HEK293 (cell line): ENCODE data around the gene FASTK.

Experiments
- CTCF ChIP-seq: fragments of 450-650 bp; formaldehyde crosslinking; IDR thresholded peaks from 2 replicates; pipeline ENCODE4 v1.5.1; 2016; ENCODE audit warnings: missing biosample characterization, missing genetic modification characterization
- HOXA7 ChIP-seq: sonication (generic); formaldehyde crosslinking; IDR thresholded peaks from 2 replicates; pipeline ENCODE4 v1.8.1; 2022; ENCODE audit warnings: missing genetic modification reagents, borderline replicate concordance
- PRDM1 ChIP-seq: fragments of 450-650 bp; formaldehyde crosslinking; IDR thresholded peaks from 2 replicates; pipeline ENCODE4; 2016; ENCODE audit warnings: missing biosample characterization, missing genetic modification characterization
- PRDM10 ChIP-seq: fragments of 450-650 bp; formaldehyde crosslinking; IDR thresholded peaks from 2 replicates; pipeline ENCODE4 v1.5.1; 2016; ENCODE audit warnings: missing biosample characterization, missing genetic modification characterization
- REST ChIP-seq: fragments of 450-650 bp; formaldehyde crosslinking; IDR thresholded peaks from 2 replicates; pipeline ENCODE4 v1.5.1; 2016; ENCODE audit warnings: missing biosample characterization, missing genetic modification characterization
- SETDB1 ChIP-seq: IDR thresholded peaks from one replicate; pipeline ENCODE4 v1.6.1; 2017; ENCODE audit warnings: mild to moderate bottlenecking, low read length, moderate library complexity, mixed read lengths; ENCODE audit not compliant: insufficient read length
- ZBTB44 ChIP-seq: fragments of 450-650 bp; IDR thresholded peaks from 2 replicates; pipeline ENCODE4 v1.5.1; 2018; ENCODE audit warnings: missing biosample characterization, mild to moderate bottlenecking, missing genetic modification characterization
- ZNF211 ChIP-seq: fragments of 450-650 bp; formaldehyde crosslinking; IDR thresholded peaks from 2 replicates; pipeline ENCODE4 v1.5.1; 2016; ENCODE audit warnings: low read depth, missing biosample characterization, missing genetic modification characterization
- ZNF24 ChIP-seq: fragments of 450-650 bp; formaldehyde crosslinking; IDR thresholded peaks from 2 replicates; pipeline ENCODE4 v1.5.1; 2016; ENCODE audit warnings: missing biosample characterization, missing genetic modification characterization
- ZNF48 ChIP-seq: fragments of 450-650 bp; formaldehyde crosslinking; IDR thresholded peaks from 2 replicates; pipeline ENCODE4 v1.5.1; 2016; ENCODE audit warnings: missing biosample characterization, missing genetic modification characterization
- ZNF529 ChIP-seq: fragments of 450-650 bp; formaldehyde crosslinking; IDR thresholded peaks from 2 replicates; pipeline ENCODE4 v1.5.1; 2017; ENCODE audit warnings: missing genetic modification characterization, missing biosample characterization; ENCODE audit not compliant: insufficient replicate concordance
- ZNF561 ChIP-seq: fragments of 450-650 bp; IDR thresholded peaks from 2 replicates; pipeline ENCODE4 v1.5.1; 2018; ENCODE audit warnings: missing biosample characterization, missing genetic modification characterization, borderline replicate concordance
- ZNF707 ChIP-seq: fragments of 450-650 bp; formaldehyde crosslinking; IDR thresholded peaks from 2 replicates; pipeline ENCODE4 v1.5.1; 2016; ENCODE audit warnings: missing biosample characterization, missing genetic modification characterization
- ZNF768 ChIP-seq: fragments of 450-650 bp; formaldehyde crosslinking; IDR thresholded peaks from 2 replicates; pipeline ENCODE4 v1.5.1; 2018; ENCODE audit warnings: missing biosample characterization, mild to moderate bottlenecking, missing genetic modification characterization

GRCh38 chr7:151035026-151035717, 45.4 kb downstream of the FASTK start:
- no peak for TF ChIP-seq REST
- TF ChIP-seq ZNF561 (tag by site-specific recombination): no peak
- TF ChIP-seq CTCF: no peak
- TF ChIP-seq ZBTB44 (tag by site-specific recombination): no peak
- no peak for TF ChIP-seq SETDB1
- no peak for TF ChIP-seq ZNF529 (tag by site-specific recombination)
- TF ChIP-seq ZNF24 (tag by site-specific recombination): no peak
- TF ChIP-seq ZNF48 (tag by site-specific recombination): no peak
- TF ChIP-seq ZNF707 (tag by site-specific recombination): no peak
- TF ChIP-seq PRDM10 (tag by site-specific recombination): no peak
- no peak for TF ChIP-seq HOXA7 (CRISPR knock-in tag)
- TF ChIP-seq PRDM1 (tag by site-specific recombination): no peak
- no peak for TF ChIP-seq ZNF211 (tag by site-specific recombination)
- TF ChIP-seq ZNF768: no peak
